Nephron progenitor cell (in vitro differentiated cells): Measurements from ENCODE around the gene TYSND1.
"Not testable (repeated sequence)": the region's sequence is repeated elsewhere in the genome, so short reads cannot be mapped to it uniquely, and the experiment has no call there.

Source experiments
- DNase-seq: peaks from one replicate; pipeline ENCODE4 v3.0.0; 2021
- H3K27ac Mint-ChIP-seq: 2 replicates; pipeline ENCODE4 v1.8.0; 2021; ENCODE audit warnings: mild to moderate bottlenecking, moderate library complexity, mixed read lengths
- H3K27me3 Mint-ChIP-seq: 2 replicates; pipeline ENCODE4 v1.8.0; 2021; ENCODE audit warnings: mild to moderate bottlenecking, low read depth, mixed read lengths; ENCODE audit not compliant: poor library complexity
- H3K36me3 Mint-ChIP-seq: 2 replicates; pipeline ENCODE4 v1.8.0; 2021; ENCODE audit warnings: low read depth, mixed read lengths
- H3K4me1 Mint-ChIP-seq: 2 replicates; pipeline ENCODE4 v1.8.0; 2021; ENCODE audit warnings: mixed read lengths
- H3K4me3 Mint-ChIP-seq: 2 replicates; pipeline ENCODE4 v1.8.0; 2021; ENCODE audit warnings: mild to moderate bottlenecking, moderate library complexity, mixed read lengths
- H3K9me3 Mint-ChIP-seq: 2 replicates; pipeline ENCODE4 v1.8.0; 2021; ENCODE audit warnings: mild to moderate bottlenecking, moderate library complexity, mixed read lengths
- TF ChIP-seq, protein P1 (sequence below): fragments of 200-600 bp; sonication (generic); IDR thresholded peaks from 2 replicates; pipeline ENCODE4 v1.5.0; 2021; ENCODE audit warnings: antibody characterized with exemption

TYSND1 gene

DNA sequence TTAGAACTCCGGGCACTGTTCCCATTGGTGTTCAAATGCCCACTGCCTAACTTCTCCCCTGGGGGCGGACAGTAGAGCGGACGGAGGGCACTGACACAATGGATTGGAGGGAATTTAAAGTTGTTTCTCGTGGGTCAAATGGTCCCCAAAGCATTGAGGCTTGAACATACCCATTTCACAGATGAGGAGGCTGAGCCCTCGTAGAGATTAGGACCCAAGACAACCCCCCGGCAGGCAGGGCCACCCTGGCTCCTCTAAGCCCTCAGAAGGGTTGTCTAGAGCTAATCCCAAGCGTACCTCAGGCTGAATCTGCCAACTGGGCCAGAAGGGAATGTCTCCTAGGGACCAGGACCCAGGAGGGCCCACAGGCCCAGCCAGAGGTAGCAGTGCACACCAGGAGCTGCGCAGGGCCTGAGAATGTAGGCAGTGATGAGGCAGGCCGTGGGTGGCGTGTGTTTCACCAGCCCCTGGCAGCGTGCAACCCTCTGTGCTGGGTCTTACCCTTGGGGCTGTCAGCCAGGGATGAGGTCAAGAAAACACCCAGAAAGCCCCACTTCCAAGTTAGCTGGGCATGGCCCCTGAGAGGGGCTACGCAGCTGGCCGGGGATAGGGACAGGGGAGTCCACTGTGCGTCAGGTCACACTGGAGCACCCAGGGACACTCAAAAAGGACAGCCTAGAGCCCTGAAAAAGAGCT is 19.7 kb downstream of the TYSND1 start:
- H3K4me3 Mint-ChIP-seq, result no peak overlapping the region
- H3K9me3 Mint-ChIP-seq, result peaks cover 3% of the 10 kb centered on the region
- H3K36me3 Mint-ChIP-seq, result peaks cover 4% of the 10 kb centered on the region
- TF ChIP-seq, protein P1, sequence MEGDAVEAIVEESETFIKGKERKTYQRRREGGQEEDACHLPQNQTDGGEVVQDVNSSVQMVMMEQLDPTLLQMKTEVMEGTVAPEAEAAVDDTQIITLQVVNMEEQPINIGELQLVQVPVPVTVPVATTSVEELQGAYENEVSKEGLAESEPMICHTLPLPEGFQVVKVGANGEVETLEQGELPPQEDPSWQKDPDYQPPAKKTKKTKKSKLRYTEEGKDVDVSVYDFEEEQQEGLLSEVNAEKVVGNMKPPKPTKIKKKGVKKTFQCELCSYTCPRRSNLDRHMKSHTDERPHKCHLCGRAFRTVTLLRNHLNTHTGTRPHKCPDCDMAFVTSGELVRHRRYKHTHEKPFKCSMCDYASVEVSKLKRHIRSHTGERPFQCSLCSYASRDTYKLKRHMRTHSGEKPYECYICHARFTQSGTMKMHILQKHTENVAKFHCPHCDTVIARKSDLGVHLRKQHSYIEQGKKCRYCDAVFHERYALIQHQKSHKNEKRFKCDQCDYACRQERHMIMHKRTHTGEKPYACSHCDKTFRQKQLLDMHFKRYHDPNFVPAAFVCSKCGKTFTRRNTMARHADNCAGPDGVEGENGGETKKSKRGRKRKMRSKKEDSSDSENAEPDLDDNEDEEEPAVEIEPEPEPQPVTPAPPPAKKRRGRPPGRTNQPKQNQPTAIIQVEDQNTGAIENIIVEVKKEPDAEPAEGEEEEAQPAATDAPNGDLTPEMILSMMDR, result no peak
- no peak for DNase-seq
- H3K27ac Mint-ChIP-seq, result no peak overlapping the region
- H3K27me3 Mint-ChIP-seq, result peaks cover 25% of the 10 kb centered on the region
- peaks cover 6% of the 10 kb centered on the region for H3K4me1 Mint-ChIP-seq

DNA sequence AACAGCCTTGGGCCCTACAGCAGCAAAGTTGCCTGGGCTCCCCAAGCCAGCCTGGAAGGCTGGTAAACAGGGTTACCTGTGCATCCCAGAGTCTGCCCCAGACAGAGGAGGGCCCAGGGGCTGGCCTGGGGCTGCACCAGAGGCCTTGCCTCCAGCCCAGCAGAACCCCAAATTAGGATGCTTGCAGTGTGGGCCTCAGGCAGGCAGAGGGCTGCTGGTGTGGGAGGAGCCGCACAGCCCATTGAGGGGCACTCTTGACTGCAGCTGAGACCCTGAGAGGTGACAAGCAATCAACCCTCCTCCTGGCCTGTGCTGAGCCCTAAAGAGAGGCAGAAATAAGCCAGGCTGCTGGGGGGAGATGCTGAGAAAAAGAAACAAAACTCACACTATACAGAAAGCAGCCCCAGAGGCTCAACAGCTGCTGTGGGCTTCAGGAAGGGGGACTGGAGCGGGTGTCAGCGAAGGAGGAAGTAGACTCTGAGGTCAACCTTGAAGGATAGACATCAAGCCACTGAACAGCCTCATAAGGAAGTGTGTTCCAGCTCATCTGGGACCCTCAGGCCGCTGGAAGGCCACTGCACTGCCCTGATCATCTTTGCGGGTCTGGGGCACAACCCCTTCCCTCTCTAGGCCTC is 20.5 kb downstream of the TYSND1 start:
- Mint-ChIP-seq H3K36me3 (peaks cover 4% of the 10 kb centered on the region), H3K9me3 (peaks cover 3% of the 10 kb centered on the region), H3K27me3 (peaks cover 17% of the 10 kb centered on the region), H3K27ac (no peak overlapping the region), H3K4me3 (no peak overlapping the region), H3K4me1 (peaks cover 6% of the 10 kb centered on the region)
- DNase-seq, result no peak
- TF ChIP-seq, protein P1, result no peak

DNA sequence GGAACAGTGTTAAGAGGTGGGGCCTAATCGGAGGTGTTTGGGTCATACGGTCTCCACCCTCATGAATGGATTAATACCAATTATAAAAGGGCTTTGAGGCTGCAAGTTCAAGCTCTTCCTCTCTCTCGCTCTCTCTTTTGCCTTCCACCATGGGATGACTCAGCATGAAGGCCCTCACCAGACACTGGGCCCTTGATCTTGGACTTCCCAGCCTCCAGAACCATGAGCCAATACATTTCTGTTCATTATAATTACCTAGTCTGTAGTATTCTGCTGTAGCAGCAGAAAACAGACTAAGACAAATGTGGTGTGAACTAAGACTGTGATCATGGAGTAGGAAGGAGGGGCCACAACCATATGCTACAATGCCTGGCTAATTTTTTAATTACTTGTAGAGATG is 21.6 kb downstream of the TYSND1 start:
- no peak for DNase-seq
- Mint-ChIP-seq H3K36me3 (peaks cover 4% of the 10 kb centered on the region), H3K27ac (no peak overlapping the region), H3K27me3 (peaks cover 7% of the 10 kb centered on the region), H3K4me3 (no peak overlapping the region), H3K9me3 (peaks cover 3% of the 10 kb centered on the region), H3K4me1 (peaks cover 6% of the 10 kb centered on the region)
- TF ChIP-seq, protein P1, result no peak

DNA sequence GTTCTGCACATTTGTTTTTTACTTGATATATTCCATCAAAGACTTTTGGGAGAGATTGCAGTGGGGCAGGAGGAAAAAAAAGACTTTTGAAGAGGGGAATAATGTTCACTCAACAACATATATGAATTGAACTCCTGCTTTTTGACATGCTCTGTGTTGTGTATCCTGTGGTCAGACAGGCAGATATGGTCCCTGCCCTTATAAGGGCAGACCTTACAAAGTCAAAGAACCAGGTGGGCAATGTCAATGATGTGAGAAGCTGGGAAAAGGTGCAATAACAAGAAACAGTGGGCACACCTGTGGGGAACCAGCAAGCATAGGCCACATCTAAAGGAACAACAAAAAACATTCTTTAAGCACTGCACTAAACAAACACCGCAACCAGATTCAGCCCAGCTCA is 22.1 kb downstream of the TYSND1 start:
- TF ChIP-seq, protein P1, result no peak
- no peak for DNase-seq
- H3K4me1 Mint-ChIP-seq, result peaks cover 6% of the 10 kb centered on the region
- no peak overlapping the region for H3K27ac Mint-ChIP-seq
- H3K4me3 Mint-ChIP-seq, result no peak overlapping the region
- peaks cover 7% of the 10 kb centered on the region for H3K27me3 Mint-ChIP-seq
- H3K9me3 Mint-ChIP-seq, result peaks cover 3% of the 10 kb centered on the region
- peaks cover 4% of the 10 kb centered on the region for H3K36me3 Mint-ChIP-seq

DNA sequence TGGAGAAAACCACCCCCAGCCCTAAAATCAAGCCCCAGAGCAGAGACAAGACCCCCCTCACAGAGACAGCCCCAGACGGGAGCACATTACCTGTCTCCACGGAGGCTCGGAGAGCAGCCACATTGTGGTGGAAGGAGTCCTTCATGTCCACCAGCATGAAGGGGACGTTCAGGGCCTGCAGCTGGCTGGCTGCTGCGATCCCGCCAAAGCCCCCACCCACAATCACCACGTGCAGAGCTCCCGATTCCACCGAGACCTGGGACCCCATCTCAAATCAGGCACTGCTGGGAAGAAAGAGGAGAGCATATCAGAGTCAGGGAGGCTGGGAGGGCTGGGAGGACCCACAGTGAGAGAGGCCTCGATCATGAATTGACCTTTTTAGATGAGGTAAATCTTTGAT is 22.7 kb downstream of the TYSND1 start:
- Mint-ChIP-seq H3K27ac (no peak overlapping the region), H3K9me3 (peaks cover 3% of the 10 kb centered on the region), H3K4me1 (peaks cover 6% of the 10 kb centered on the region), H3K4me3 (no peak overlapping the region), H3K27me3 (peaks cover 7% of the 10 kb centered on the region), H3K36me3 (peaks cover 4% of the 10 kb centered on the region)
- TF ChIP-seq, protein P1, result no peak
- DNase-seq, result no peak

DNA sequence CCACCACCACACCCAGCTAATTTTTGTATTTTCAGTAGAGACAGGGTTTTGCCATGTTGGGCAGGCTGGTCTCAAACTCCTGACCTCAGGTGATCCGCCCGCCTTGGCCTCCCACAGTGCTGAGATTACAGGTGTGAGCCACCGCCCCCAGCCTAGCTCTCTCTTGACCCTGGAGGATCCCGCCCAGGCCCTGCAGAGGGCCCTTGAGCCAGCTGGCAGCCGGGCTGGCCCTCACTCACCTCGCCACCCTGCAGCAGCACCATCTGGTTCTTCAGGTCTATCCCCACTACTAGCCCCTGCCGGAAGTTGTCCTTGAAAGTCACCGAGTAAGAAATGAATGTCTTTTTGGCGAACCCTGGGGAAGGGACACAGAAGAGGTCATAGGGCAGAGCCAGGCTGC is 23.3 kb downstream of the TYSND1 start:
- not testable (repeated sequence) for H3K36me3 Mint-ChIP-seq

More for the DNA sequence above, 23.3 kb downstream of the TYSND1 start:
- DNase-seq, H3K4me1 Mint-ChIP-seq, H3K27ac Mint-ChIP-seq, H3K9me3 Mint-ChIP-seq, H3K4me3 Mint-ChIP-seq, H3K27me3 Mint-ChIP-seq: not testable (repeated sequence)
